Measurements from ENCODE around the gene CLIP1.
"Not testable (repeated sequence)": the region's sequence is repeated elsewhere in the genome, so short reads cannot be mapped to it uniquely, and the experiment has no call there.

Gene CLIP1

GRCh38 chr12:122308811-122309210, 113.7 kb downstream of the CLIP1 start:
- DNase-seq: no peak

- DNase-seq: no peak
Observed at GRCh38 chr12:122306407-122306806, 116.1 kb downstream of the CLIP1 start.

- no peak for DNase-seq
Observed at GRCh38 chr12:122304924-122305323, 117.5 kb downstream of the CLIP1 start.

- DNase-seq: no peak
Observed at GRCh38 chr12:122303068-122303467, 119.4 kb downstream of the CLIP1 start.

GRCh38 chr12:122298071-122298748, 124.3 kb downstream of the CLIP1 start:
- DNase-seq: no peak

- DNase-seq: no peak
Observed at GRCh38 chr12:122297494-122297893, 125.0 kb downstream of the CLIP1 start.

- no peak for DNase-seq
Observed at GRCh38 chr12:122295877-122296276, 126.6 kb downstream of the CLIP1 start.

- no peak for DNase-seq
Observed at GRCh38 chr12:122293081-122293480, 129.4 kb downstream of the CLIP1 start.

- no peak for DNase-seq
Observed at GRCh38 chr12:122291431-122291830, 131.0 kb downstream of the CLIP1 start.

- no peak for DNase-seq
Observed at GRCh38 chr12:122283680-122284079, 138.8 kb downstream of the CLIP1 start.

- DNase-seq: peak; percentile 1
Observed at GRCh38 chr12:122282061-122282460, 140.4 kb downstream of the CLIP1 start.

- DNase-seq: no peak
Observed at GRCh38 chr12:122276242-122276641, 146.2 kb downstream of the CLIP1 start.

GRCh38 chr12:122275459-122275858, 147.0 kb downstream of the CLIP1 start:
- DNase-seq: no peak

GRCh38 chr12:122266230-122266901, 156.1 kb downstream of the CLIP1 start, which contains the start of gene VPS33A:
Gene VPS33A (minus strand): TSS chr12:122266494. CDS start chr12:122266408, 86 bp downstream.
- DNase-seq: peak; percentile 88

GRCh38 chr12:122265886-122266229, 156.6 kb downstream of the CLIP1 start:
- DNase-seq: peak; percentile 23

GRCh38 chr12:122265476-122265875, 157.0 kb downstream of the CLIP1 start:
- DNase-seq: no peak

GRCh38 chr12:122260735-122261134, 161.7 kb downstream of the CLIP1 start:
- DNase-seq: not testable (repeated sequence)

- not testable (repeated sequence) for DNase-seq
Observed at GRCh38 chr12:122258939-122259338, 163.5 kb downstream of the CLIP1 start.

GRCh38 chr12:122258462-122258861, 164.0 kb downstream of the CLIP1 start:
- DNase-seq: not testable (repeated sequence)

- no peak for DNase-seq
Observed at GRCh38 chr12:122250536-122250935, 171.9 kb downstream of the CLIP1 start.

GRCh38 chr12:122250047-122250446, 172.4 kb downstream of the CLIP1 start:
- peak; percentile 34 for DNase-seq

GRCh38 chr12:122245553-122245952, 176.9 kb downstream of the CLIP1 start:
- no peak for DNase-seq

GRCh38 chr12:122244565-122245371, 177.7 kb downstream of the CLIP1 start:
- DNase-seq: no peak

GRCh38 chr12:122243965-122244364, 178.5 kb downstream of the CLIP1 start:
- DNase-seq: no peak

Measured in NCI-H1092 treated with DMSO at 0.1 percent for 48 hours (cell line).